GM12892 (cell line): Measurements from ENCODE around the gene RPS16.

Experiments used
- POLR2A ChIP-seq: IDR thresholded peaks from 2 replicates; pipeline ENCODE4 v1.6.1; 2011; ENCODE audit warnings: low read depth, low read length, control low read depth
- POLR2AphosphoS5 ChIP-seq: IDR thresholded peaks from 2 replicates; pipeline ENCODE4 v1.6.1; 2011; ENCODE audit warnings: low read depth, low read length, control low read depth

- no peak for TF ChIP-seq POLR2AphosphoS5
- no peak for TF ChIP-seq POLR2A
Observed at GRCh38 chr19:39389631-39390414, 45.9 kb downstream of the RPS16 start.
